Measurements from ENCODE around the gene COQ10A.

The COQ10A gene

GRCh38 chr12:56223571-56224101 lies 43.1 kb upstream of the COQ10A start:
- TF ChIP-seq CTCF (conservative IDR thresholded peaks at IDR 0.05; ENCODE audit: control insufficient read depth, insufficient read depth, low read depth, low read length): no peak
- DNase-seq (ENCODE audit: low read depth): no peak
- peak overlapping the region; percentile 40 for H3K4me3 ChIP-seq (ENCODE audit: control insufficient read depth, low read depth, low read length)

- TF ChIP-seq CTCF (conservative IDR thresholded peaks at IDR 0.05; ENCODE audit: control insufficient read depth, insufficient read depth, low read depth, low read length): peak; percentile 72
- peak; percentile 96 for DNase-seq (ENCODE audit: low read depth)
- peak within 1 kb of the TSS; percentile 78 for H3K4me3 ChIP-seq (ENCODE audit: control insufficient read depth, low read depth, low read length)
These were observed 42.5 kb upstream of the COQ10A start, which contains the start of gene NABP2 for GRCh38 chr12:56224102-56224701. NABP2 (plus strand) TSS chr12:56224342; CDS start chr12:56224857, 515 bp downstream.

- no peak for DNase-seq (ENCODE audit: low read depth)
- no peak for TF ChIP-seq CTCF (conservative IDR thresholded peaks at IDR 0.05; ENCODE audit: control insufficient read depth, insufficient read depth, low read depth, low read length)
- peak overlapping the region; percentile 78 for H3K4me3 ChIP-seq (ENCODE audit: control insufficient read depth, low read depth, low read length)
These were observed 41.8 kb upstream of the COQ10A start for GRCh38 chr12:56224954-56225353.

- no peak for DNase-seq (ENCODE audit: low read depth)
- TF ChIP-seq CTCF (conservative IDR thresholded peaks at IDR 0.05; ENCODE audit: control insufficient read depth, insufficient read depth, low read depth, low read length): no peak
- no peak overlapping the region for H3K4me3 ChIP-seq (ENCODE audit: control insufficient read depth, low read depth, low read length)
These were observed 37.7 kb upstream of the COQ10A start for GRCh38 chr12:56229082-56229481.

- H3K4me3 ChIP-seq (ENCODE audit: control insufficient read depth, low read depth, low read length): no peak within 1 kb of the TSS
- TF ChIP-seq CTCF (conservative IDR thresholded peaks at IDR 0.05; ENCODE audit: control insufficient read depth, insufficient read depth, low read depth, low read length): no peak
- DNase-seq (ENCODE audit: low read depth): no peak
These were observed 36.8 kb upstream of the COQ10A start, which contains the start of gene SLC39A5 for GRCh38 chr12:56229916-56230431. SLC39A5 (plus strand) TSS chr12:56230051; CDS start chr12:56231275, 1,224 bp downstream.

GRCh38 chr12:56230432-56231183 lies 36.1 kb upstream of the COQ10A start:
- H3K4me3 ChIP-seq (ENCODE audit: control insufficient read depth, low read depth, low read length): no peak overlapping the region
- no peak for DNase-seq (ENCODE audit: low read depth)
- no peak for TF ChIP-seq CTCF (conservative IDR thresholded peaks at IDR 0.05; ENCODE audit: control insufficient read depth, insufficient read depth, low read depth, low read length)
